H9 (cell line): ENCODE data around the gene BAIAP2L1. TPM values are rescaled to one million over a fixed set of nuclear protein-coding genes. Genes with fewer than 3 reads are reported as not detected.

ENCODE experiments used
- DNase-seq: peaks from one replicate; pipeline ENCODE4 v3.0.0-alpha.2; 2017
- H2AFZ ChIP-seq: one replicate; pipeline ENCODE4 v1.6.1; 2013; ENCODE audit warnings: mild to moderate bottlenecking, low read length, control low read depth, moderate library complexity
- H2AK5ac ChIP-seq: 2 replicates; pipeline ENCODE4 v1.6.1; 2013; ENCODE audit warnings: low read length, control low read depth, mixed read lengths; ENCODE audit not compliant: insufficient read length
- H2BK120ac ChIP-seq: one replicate; pipeline ENCODE4 v1.6.1; 2013; ENCODE audit warnings: low read depth, mild to moderate bottlenecking, low read length, control low read depth, inconsistent platforms; ENCODE audit not compliant: poor library complexity, severe bottlenecking
- H2BK12ac ChIP-seq: 2 replicates; pipeline ENCODE4 v1.6.1; 2013; ENCODE audit warnings: low read length, control low read depth, mixed read lengths, low read depth; ENCODE audit not compliant: insufficient read length
- H2BK15ac ChIP-seq: 2 replicates; pipeline ENCODE4 v1.6.1; 2013; ENCODE audit warnings: low read depth, low read length, control low read depth
- H2BK20ac ChIP-seq: one replicate; pipeline ENCODE4 v1.6.1; 2013; ENCODE audit warnings: low read depth, mild to moderate bottlenecking, low read length, control low read depth, inconsistent platforms; ENCODE audit not compliant: poor library complexity, severe bottlenecking
- H2BK5ac ChIP-seq: 2 replicates; pipeline ENCODE4 v1.6.1; 2013; ENCODE audit warnings: low read length, control low read depth, mixed read lengths; ENCODE audit not compliant: insufficient read length
- H3K14ac ChIP-seq: 2 replicates; pipeline ENCODE4 v1.6.1; 2013; ENCODE audit warnings: low read length, control low read depth; ENCODE audit not compliant: insufficient read depth
- H3K18ac ChIP-seq: 2 replicates; pipeline ENCODE4 v1.6.1; 2013; ENCODE audit warnings: low read depth, mild to moderate bottlenecking, mixed read lengths, low read length, control low read depth; ENCODE audit not compliant: insufficient read length
- H3K23ac ChIP-seq: 2 replicates; pipeline ENCODE4 v1.6.1; 2013; ENCODE audit warnings: low read length, control low read depth, mixed read lengths, low read depth; ENCODE audit not compliant: insufficient read length
- H3K23me2 ChIP-seq: 2 replicates; pipeline ENCODE4 v1.6.1; 2013; ENCODE audit warnings: low read depth, mild to moderate bottlenecking, mixed read lengths, low read length, control low read depth; ENCODE audit not compliant: insufficient read length, poor library complexity, severe bottlenecking
- H3K27ac ChIP-seq: 2 replicates; pipeline ENCODE4 v1.5.1; 2013; ENCODE audit warnings: low read length, control low read depth, mixed read lengths, low read depth; ENCODE audit not compliant: insufficient read length
- H3K27me3 ChIP-seq: 2 replicates; pipeline ENCODE4 v1.6.1; 2013; ENCODE audit warnings: low read length, control low read depth, inconsistent platforms; ENCODE audit not compliant: insufficient read depth
- H3K4ac ChIP-seq: 2 replicates; pipeline ENCODE4 v1.6.1; 2013; ENCODE audit warnings: low read depth, mild to moderate bottlenecking, control low read depth, inconsistent platforms, low read length, moderate library complexity
- H3K4me1 ChIP-seq: 2 replicates; pipeline ENCODE4 v1.6.1; 2013; ENCODE audit warnings: low read length, control low read depth, inconsistent platforms; ENCODE audit not compliant: insufficient read depth
- H3K4me2 ChIP-seq: 2 replicates; pipeline ENCODE4 v1.6.1; 2013; ENCODE audit warnings: low read length, control low read depth, mixed read lengths; ENCODE audit not compliant: insufficient read length, insufficient read depth
- H3K56ac ChIP-seq: 2 replicates; pipeline ENCODE4 v1.6.1; 2013; ENCODE audit warnings: low read depth, mild to moderate bottlenecking, mixed read lengths, low read length, control low read depth; ENCODE audit not compliant: insufficient read length
- H3K79me1 ChIP-seq: 2 replicates; pipeline ENCODE4 v1.6.1; 2013; ENCODE audit warnings: low read depth, mild to moderate bottlenecking, moderate library complexity, low read length, control low read depth, inconsistent platforms; ENCODE audit not compliant: insufficient read depth, poor library complexity, severe bottlenecking
- H3K79me2 ChIP-seq: 2 replicates; pipeline ENCODE4 v1.6.1; 2013; ENCODE audit warnings: low read length, control low read depth, inconsistent platforms; ENCODE audit not compliant: insufficient read depth
- H3K9ac ChIP-seq: 2 replicates; pipeline ENCODE4 v1.6.1; 2013; ENCODE audit warnings: low read length, control low read depth, mixed read lengths; ENCODE audit not compliant: insufficient read length; ENCODE audit errors: extremely low read depth
- H3K9me3 ChIP-seq: one replicate; pipeline ENCODE4 v1.6.1; 2013; ENCODE audit warnings: low read depth, low read length, inconsistent platforms; ENCODE audit not compliant: control insufficient read depth
- H3T11ph ChIP-seq: one replicate; pipeline ENCODE4 v1.6.1; 2013; ENCODE audit warnings: mild to moderate bottlenecking, low read length, control low read depth, inconsistent platforms
- H4K20me1 ChIP-seq: one replicate; pipeline ENCODE4 v1.6.1; 2013; ENCODE audit not compliant: control insufficient read depth, insufficient read length, insufficient read depth
- H4K5ac ChIP-seq: 2 replicates; pipeline ENCODE4 v1.6.1; 2013; ENCODE audit warnings: low read depth, mild to moderate bottlenecking, mixed read lengths, low read length, control low read depth; ENCODE audit not compliant: insufficient read length
- H4K8ac ChIP-seq: replicated peaks from 2 replicates; pipeline ENCODE4 v1.6.1; 2013; ENCODE audit warnings: low read length, control low read depth, mixed read lengths, low read depth; ENCODE audit not compliant: insufficient read length
- H4K91ac ChIP-seq: 2 replicates; pipeline ENCODE4 v1.6.1; 2013; ENCODE audit warnings: low read depth, mild to moderate bottlenecking, moderate library complexity, mixed read lengths, low read length, control low read depth; ENCODE audit not compliant: insufficient read length
- H3K27ac Mint-ChIP-seq, 3 experiments: 2 replicates in 2 of 3; 3 replicates in 1 of 3; pipeline ENCODE4 v1.8.0; 2020 to 2021; ENCODE audit warnings: mixed read lengths in 3 of 3, mild to moderate bottlenecking in 1 of 3, moderate library complexity in 1 of 3
- H3K27me3 Mint-ChIP-seq: 2 replicates; pipeline ENCODE4 v1.8.0; 2021; ENCODE audit warnings: low read depth, mild to moderate bottlenecking, moderate library complexity, mixed read lengths
- H3K36me3 Mint-ChIP-seq, 3 experiments: 2 replicates in 2 of 3; 3 replicates in 1 of 3; pipeline ENCODE4 v1.8.0; 2020 to 2021; ENCODE audit warnings: low read depth in 3 of 3, mixed read lengths in 3 of 3; ENCODE audit not compliant: insufficient read depth in 1 of 3
- H3K4me1 Mint-ChIP-seq, 2 experiments: 2 replicates each; pipeline ENCODE4 v1.8.0; 2020; ENCODE audit warnings: mixed read lengths in 2 of 2
- H3K4me3 Mint-ChIP-seq, 2 experiments: 2 replicates in 1 of 2; 3 replicates in 1 of 2; pipeline ENCODE4 v1.8.0; 2020 to 2021; ENCODE audit warnings: mild to moderate bottlenecking in 2 of 2, mixed read lengths in 2 of 2, moderate library complexity in 1 of 2
- H3K9me3 Mint-ChIP-seq, 2 experiments: 2 replicates in 1 of 2; 3 replicates in 1 of 2; pipeline ENCODE4 v1.8.0; 2020; ENCODE audit warnings: mild to moderate bottlenecking in 2 of 2, mixed read lengths in 2 of 2, moderate library complexity in 1 of 2
- CTCF ChIP-seq: fragments of 200-600 bp; sonication (generic); conservative IDR thresholded peaks from 3 replicates; pipeline ENCODE4 v1.8.0; 2021; ENCODE audit warnings: antibody characterized with exemption, mild to moderate bottlenecking
- WGBS: extraction: QIAGEN DNeasy Blood & Tissue Kit; methylation state at CpG from one replicate; pipeline ENCODE4 v1.1.7; 2013; ENCODE audit warnings: missing lambda C conversion rate, low lambda C conversion rate, mixed read lengths; ENCODE audit not compliant: insufficient read length; ENCODE audit errors: extremely low coverage; 5-methylcytosine and 5-hydroxymethylcytosine counted together
- total RNA-seq: library from RNA; stranded (reverse); gene quantifications from 2 replicates; pipeline ENCODE4 v1.2.1, GENCODE V29; 2021

BAIAP2L1 gene
- total RNA-seq, 1 experiment from 2014 or later, result 25.9 TPM

GRCh38 chr7:98365863-98366561 lies 34.9 kb downstream of the BAIAP2L1 start:
- no peak overlapping the region for H2BK20ac ChIP-seq
- no peak overlapping the region for H3K23ac ChIP-seq
- H3K27ac ChIP-seq, result no peak overlapping the region
- Mint-ChIP-seq H3K27me3 (peaks cover 4% of the 10 kb centered on the region), H3K9me3 (no peaks in the 10 kb centered on the region), H3K4me1 (peaks cover 36 to 42% of the 10 kb centered on the region in 2 experiments), H3K4me3 (no peak overlapping the region), H3K36me3 (peaks cover 10 to 27% (median 14%) of the 10 kb centered on the region in 3 experiments; a peak in 6 of 7 replicates), H3K27ac (no peak overlapping the region)
- H3K4me1 ChIP-seq, result peaks cover 5% of the 10 kb centered on the region
- H3K79me1 ChIP-seq, result no peaks in the 10 kb centered on the region
- H3K4me2 ChIP-seq, result no peak overlapping the region
- no peak overlapping the region for H2BK15ac ChIP-seq
- H3K27me3 ChIP-seq, result no peaks in the 10 kb centered on the region
- H3K9me3 ChIP-seq, result no peaks in the 10 kb centered on the region
- H3K23me2 ChIP-seq, result no peaks in the 10 kb centered on the region
- H3K14ac ChIP-seq, result no peak overlapping the region
- no peaks in the 10 kb centered on the region for H4K20me1 ChIP-seq
- H3T11ph ChIP-seq, result no peak overlapping the region
- no peak overlapping the region for H4K5ac ChIP-seq
- no CpG with 5 or more reads among the region's 11 CpGs for WGBS
- no peak for TF ChIP-seq CTCF
- no peaks in the 10 kb centered on the region for H3K79me2 ChIP-seq
- no peak overlapping the region for H2AFZ ChIP-seq
- no peak overlapping the region for H4K91ac ChIP-seq
- no peak overlapping the region for H2BK12ac ChIP-seq
- no peak overlapping the region for H2BK120ac ChIP-seq
- no peak overlapping the region for H4K8ac ChIP-seq
- no peak overlapping the region for H3K9ac ChIP-seq
- no peak overlapping the region for H2BK5ac ChIP-seq
- H3K4ac ChIP-seq, result no peak overlapping the region
- no peak overlapping the region for H2AK5ac ChIP-seq
- DNase-seq, result no peak
- no peak overlapping the region for H3K18ac ChIP-seq
- no peak overlapping the region for H3K56ac ChIP-seq
